Mesendoderm (in vitro differentiated cells): ENCODE data around the gene MAN2B2.

ENCODE experiments used
- DNase-seq: peaks from one replicate; pipeline ENCODE4 v3.0.0; 2013
- H2AK5ac ChIP-seq: 2 replicates; pipeline ENCODE4 v1.6.1; 2013; ENCODE audit warnings: low read length, inconsistent platforms
- H2BK120ac ChIP-seq: 2 replicates; pipeline ENCODE4 v1.6.1; 2013; ENCODE audit warnings: low read depth, mild to moderate bottlenecking, low read length, moderate library complexity, mixed read lengths
- H2BK15ac ChIP-seq: replicated peaks from 2 replicates; pipeline ENCODE4 v1.6.1; 2013; ENCODE audit warnings: low read depth, mild to moderate bottlenecking, moderate library complexity
- H2BK5ac ChIP-seq: 2 replicates; pipeline ENCODE4 v1.6.1; 2013; ENCODE audit warnings: low read length, inconsistent platforms
- H3K18ac ChIP-seq: 2 replicates; pipeline ENCODE4 v1.6.1; 2013; ENCODE audit warnings: mild to moderate bottlenecking, low read length, mixed read lengths
- H3K23ac ChIP-seq: one replicate; pipeline ENCODE4 v1.6.1; 2013; ENCODE audit warnings: low read length
- H3K27ac ChIP-seq: 2 replicates; pipeline ENCODE4 v1.5.1; 2013; ENCODE audit warnings: low read depth, mild to moderate bottlenecking, inconsistent platforms, low read length, moderate library complexity
- H3K27me3 ChIP-seq: 2 replicates; pipeline ENCODE4 v1.6.1; 2013; ENCODE audit warnings: low read length, control low read depth, mild to moderate bottlenecking, inconsistent platforms; ENCODE audit not compliant: insufficient read depth, poor library complexity
- H3K36me3 ChIP-seq: 2 replicates; pipeline ENCODE4 v1.6.1; 2013; ENCODE audit warnings: low read length, inconsistent platforms; ENCODE audit not compliant: control insufficient read depth, insufficient read depth
- H3K4ac ChIP-seq: one replicate; pipeline ENCODE4 v1.6.1; 2013; ENCODE audit warnings: low read depth, mild to moderate bottlenecking, low read length, moderate library complexity
- H3K4me1 ChIP-seq: 2 replicates; pipeline ENCODE4 v1.6.1; 2013; ENCODE audit warnings: low read depth, low read length, inconsistent platforms; ENCODE audit not compliant: control insufficient read depth
- H3K4me2 ChIP-seq: 2 replicates; pipeline ENCODE4 v1.6.1; 2013; ENCODE audit warnings: low read length
- H3K4me3 ChIP-seq: 2 replicates; pipeline ENCODE4 v1.5.1; 2013; ENCODE audit warnings: mild to moderate bottlenecking, low read length
- H3K56ac ChIP-seq: one replicate; pipeline ENCODE4 v1.6.1; 2013; ENCODE audit warnings: low read length
- H3K79me1 ChIP-seq: 2 replicates; pipeline ENCODE4 v1.6.1; 2013; ENCODE audit warnings: low read length, inconsistent platforms
- H3K79me2 ChIP-seq: 2 replicates; pipeline ENCODE4 v1.6.1; 2013; ENCODE audit warnings: mild to moderate bottlenecking, low read length; ENCODE audit not compliant: control insufficient read depth, insufficient read depth
- H3K9ac ChIP-seq: 2 replicates; pipeline ENCODE4 v1.6.1; 2013; ENCODE audit warnings: low read length, inconsistent platforms
- H4K5ac ChIP-seq: one replicate; pipeline ENCODE4 v1.6.1; 2013; ENCODE audit warnings: low read length
- H4K8ac ChIP-seq: one replicate; pipeline ENCODE4 v1.6.1; 2013; ENCODE audit warnings: low read depth, mild to moderate bottlenecking, control low read depth, low read length, moderate library complexity
- WGBS: extraction: QIAGEN DNeasy Blood & Tissue Kit; methylation state at CpG from one replicate; pipeline ENCODE4 v1.1.7; 2013; ENCODE audit warnings: low lambda C conversion rate, missing lambda C conversion rate; ENCODE audit not compliant: insufficient coverage; ENCODE audit errors: extremely low coverage; 5-methylcytosine and 5-hydroxymethylcytosine counted together

The MAN2B2 gene

GRCh38 chr4:6605605-6606004, 30.6 kb downstream of the MAN2B2 start:
- Histone ChIP-seq H3K56ac (no peak overlapping the region), H2BK120ac (no peak overlapping the region), H4K5ac (no peak overlapping the region), H3K4ac (no peak overlapping the region), H2BK15ac (no peak overlapping the region), H3K4me1 (no peaks in the 10 kb centered on the region), H3K36me3 (peaks cover 2% of the 10 kb centered on the region), H3K9ac (no peak overlapping the region), H3K4me2 (no peak overlapping the region), H2BK5ac (no peak overlapping the region), H3K4me3 (no peak overlapping the region), H3K27ac (no peak overlapping the region), H3K79me2 (no peaks in the 10 kb centered on the region), H3K79me1 (no peaks in the 10 kb centered on the region), H3K27me3 (no peaks in the 10 kb centered on the region), H2AK5ac (no peak overlapping the region), H3K18ac (no peak overlapping the region), H4K8ac (no peak overlapping the region), H3K23ac (no peak overlapping the region)
- DNase-seq, result no peak
- WGBS, result no CpG with 5 or more reads among the region's 2 CpGs

- H4K8ac ChIP-seq, result no peak overlapping the region
- no peak overlapping the region for H3K4me2 ChIP-seq
- H3K27me3 ChIP-seq, result no peaks in the 10 kb centered on the region
- no peak overlapping the region for H2BK120ac ChIP-seq
- H3K18ac ChIP-seq, result no peak overlapping the region
- no peak overlapping the region for H4K5ac ChIP-seq
- no peak overlapping the region for H3K27ac ChIP-seq
- H2BK5ac ChIP-seq, result no peak overlapping the region
- no peak overlapping the region for H3K23ac ChIP-seq
- H3K4ac ChIP-seq, result no peak overlapping the region
- peaks cover 2% of the 10 kb centered on the region for H3K36me3 ChIP-seq
- no peak overlapping the region for H2BK15ac ChIP-seq
- no CpG with 5 or more reads among the region's 10 CpGs for WGBS
- H3K79me2 ChIP-seq, result no peaks in the 10 kb centered on the region
- H3K9ac ChIP-seq, result no peak overlapping the region
- DNase-seq, result no peak
- H3K79me1 ChIP-seq, result no peaks in the 10 kb centered on the region
- H2AK5ac ChIP-seq, result no peak overlapping the region
- H3K56ac ChIP-seq, result no peak overlapping the region
- no peak overlapping the region for H3K4me3 ChIP-seq
- H3K4me1 ChIP-seq, result no peaks in the 10 kb centered on the region
Observed at GRCh38 chr4:6606465-6607235, 31.7 kb downstream of the MAN2B2 start.

GRCh38 chr4:6607368-6608055, 32.5 kb downstream of the MAN2B2 start:
- H3K27me3 ChIP-seq, result no peaks in the 10 kb centered on the region
- H3K4ac ChIP-seq, result no peak overlapping the region
- H3K4me1 ChIP-seq, result no peaks in the 10 kb centered on the region
- no peak overlapping the region for H3K9ac ChIP-seq
- H2BK15ac ChIP-seq, result no peak overlapping the region
- no peak overlapping the region for H2BK120ac ChIP-seq
- DNase-seq, result no peak
- H2BK5ac ChIP-seq, result no peak overlapping the region
- no peak overlapping the region for H3K4me2 ChIP-seq
- no CpG with 5 or more reads among the region's 13 CpGs for WGBS
- H3K79me2 ChIP-seq, result no peaks in the 10 kb centered on the region
- H3K18ac ChIP-seq, result no peak overlapping the region
- H3K79me1 ChIP-seq, result no peaks in the 10 kb centered on the region
- H3K4me3 ChIP-seq, result no peak overlapping the region
- H4K5ac ChIP-seq, result no peak overlapping the region
- H4K8ac ChIP-seq, result no peak overlapping the region
- no peak overlapping the region for H3K56ac ChIP-seq
- no peak overlapping the region for H3K23ac ChIP-seq
- H2AK5ac ChIP-seq, result no peak overlapping the region
- H3K36me3 ChIP-seq, result peaks cover 2% of the 10 kb centered on the region
- no peak overlapping the region for H3K27ac ChIP-seq

GRCh38 chr4:6608758-6609414, 33.9 kb downstream of the MAN2B2 start:
- Histone ChIP-seq H2BK5ac (no peak overlapping the region), H3K79me2 (no peaks in the 10 kb centered on the region), H3K9ac (no peak overlapping the region), H3K36me3 (peaks cover 2% of the 10 kb centered on the region), H2BK120ac (no peak overlapping the region), H3K4ac (no peak overlapping the region), H3K18ac (no peak overlapping the region), H3K23ac (no peak overlapping the region), H3K4me2 (no peak overlapping the region), H3K27ac (no peak overlapping the region), H3K4me3 (no peak overlapping the region), H4K5ac (no peak overlapping the region), H3K4me1 (no peaks in the 10 kb centered on the region), H4K8ac (no peak overlapping the region), H2AK5ac (no peak overlapping the region), H2BK15ac (no peak overlapping the region), H3K27me3 (no peaks in the 10 kb centered on the region), H3K56ac (no peak overlapping the region), H3K79me1 (no peaks in the 10 kb centered on the region)
- no CpG with 5 or more reads among the region's 28 CpGs for whole genome bisulfite sequencing
- DNase-seq, result peak; percentile 60

GRCh38 chr4:6609415-6610079, 34.6 kb downstream of the MAN2B2 start:
- H3K18ac ChIP-seq, result no peak overlapping the region
- H3K4me2 ChIP-seq, result no peak overlapping the region
- H3K27me3 ChIP-seq, result no peaks in the 10 kb centered on the region
- H4K5ac ChIP-seq, result no peak overlapping the region
- DNase-seq, result no peak
- no peaks in the 10 kb centered on the region for H3K79me1 ChIP-seq
- peaks cover 2% of the 10 kb centered on the region for H3K36me3 ChIP-seq
- no peak overlapping the region for H2BK15ac ChIP-seq
- H3K79me2 ChIP-seq, result no peaks in the 10 kb centered on the region
- H3K27ac ChIP-seq, result no peak overlapping the region
- no CpG with 5 or more reads among the region's 26 CpGs for WGBS
- no peak overlapping the region for H3K9ac ChIP-seq
- no peak overlapping the region for H3K56ac ChIP-seq
- H3K4me3 ChIP-seq, result no peak overlapping the region
- no peak overlapping the region for H2BK120ac ChIP-seq
- H2AK5ac ChIP-seq, result no peak overlapping the region
- H2BK5ac ChIP-seq, result no peak overlapping the region
- no peaks in the 10 kb centered on the region for H3K4me1 ChIP-seq
- no peak overlapping the region for H3K4ac ChIP-seq
- no peak overlapping the region for H3K23ac ChIP-seq
- H4K8ac ChIP-seq, result no peak overlapping the region
